Endothelial cell of umbilical vein (primary cell): Measurements from ENCODE around the gene ABR. TPM values are rescaled to one million over a fixed set of nuclear protein-coding genes. Genes with fewer than 3 reads are reported as not detected.

Experiments used
- BruUV-seq: library from RNA; stranded (reverse); fragments of 400-500 nt; replicated peaks from 2 replicates; lab custom pipeline; 2021; lab: Mats Ljungman, UMichigan
- CTCF ChIA-PET: fragments of 300-600, 350-600 bp; sonication (Branson Sonifier 250); formaldehyde crosslinking; loops from one replicate; lab custom pipeline; 2021; ENCODE audit warnings: antibody characterized with exemption, inconsistent platforms; lab: Charles Lee
- POLR2A ChIA-PET: fragments of 300-600, 350-600 bp; sonication (Branson Sonifier 250); formaldehyde crosslinking; loops from one replicate; lab custom pipeline; 2021; ENCODE audit warnings: antibody characterized with exemption, inconsistent platforms; lab: Charles Lee
- DNase-seq: peaks from one replicate; pipeline ENCODE4 v3.0.0-alpha.2; 2011; ENCODE audit warnings: low read depth, low spot score
- FAIRE-seq: peaks from 2 replicates; lab custom pipeline; 2011; peaks lifted over from hg19 to GRCh38; lab: Jason Lieb, UNC
- H2AFZ ChIP-seq: 2 replicates; pipeline ENCODE4 v1.6.0; 2012; ENCODE audit warnings: low read depth, low read length, control low read depth, inconsistent platforms
- H3K27ac ChIP-seq: 2 replicates; pipeline ENCODE4 v1.5.1; 2011; ENCODE audit warnings: low read depth, mild to moderate bottlenecking, control low read depth, low read length, moderate library complexity; ENCODE audit not compliant: insufficient read depth
- H3K27me3 ChIP-seq, 2 experiments: 2 replicates each; pipeline versions ENCODE4 v1.6.0 to v1.6.1; 2011; ENCODE audit warnings: low read length in 2 of 2, mixed read lengths in 1 of 2; ENCODE audit not compliant: control insufficient read depth in 2 of 2, insufficient read depth in 2 of 2
- H3K36me3 ChIP-seq, 2 experiments: 2 replicates in 1 of 2; 3 replicates in 1 of 2; pipeline ENCODE4 v1.5.1; 2011; ENCODE audit warnings: low read length in 2 of 2, mild to moderate bottlenecking in 1 of 2, moderate library complexity in 1 of 2; ENCODE audit not compliant: control insufficient read depth in 2 of 2, insufficient read depth in 2 of 2; ENCODE audit errors: extremely low read depth in 1 of 2
- H3K4me1 ChIP-seq: 3 replicates; pipeline ENCODE4 v1.5.1; 2011; ENCODE audit warnings: mild to moderate bottlenecking, low read length; ENCODE audit not compliant: control insufficient read depth, insufficient read depth; ENCODE audit errors: extremely low read depth
- H3K4me2 ChIP-seq: 2 replicates; pipeline ENCODE4 v1.6.1; 2011; ENCODE audit warnings: low read length, control low read depth, mixed read lengths; ENCODE audit not compliant: insufficient read depth
- H3K4me3 ChIP-seq, 3 experiments: fragments of 200-600 bp in 1 of 3; sonication (generic), shearing (Covaris generic) in 1 of 3; replicated peaks in 1 of 3; 2 replicates each; pipeline ENCODE4 v1.5.1; 2011 to 2016; ENCODE audit warnings: control low read depth in 3 of 3, low read length in 3 of 3, mild to moderate bottlenecking in 2 of 3, inconsistent platforms in 1 of 3, low read depth in 1 of 3, moderate library complexity in 1 of 3; ENCODE audit not compliant: insufficient read depth in 1 of 3
- H3K79me2 ChIP-seq: 2 replicates; pipeline ENCODE4 v1.6.0; 2012; ENCODE audit warnings: low read length, inconsistent platforms; ENCODE audit not compliant: control insufficient read depth, insufficient read depth
- H3K9ac ChIP-seq: replicated peaks from 2 replicates; pipeline ENCODE3; 2011; ENCODE audit warnings: low read length, control low read depth; ENCODE audit not compliant: insufficient read depth; ENCODE audit errors: extremely low read depth
- H3K9me1 ChIP-seq: replicated peaks from 3 replicates; pipeline ENCODE4 v1.6.0; 2011; ENCODE audit warnings: mild to moderate bottlenecking, low read length; ENCODE audit not compliant: control insufficient read depth, insufficient read depth; ENCODE audit errors: extremely low read depth
- H3K9me3 ChIP-seq: replicated peaks from 2 replicates; pipeline ENCODE4 v1.5.1; 2012; ENCODE audit warnings: low read length, inconsistent platforms; ENCODE audit not compliant: control insufficient read depth, insufficient read depth
- H4K20me1 ChIP-seq: replicated peaks from 2 replicates; pipeline ENCODE3; 2011; ENCODE audit warnings: mild to moderate bottlenecking, low read length; ENCODE audit not compliant: control insufficient read depth, insufficient read depth; ENCODE audit errors: extremely low read depth
- EZH2 ChIP-seq: IDR thresholded peaks from 2 replicates; pipeline ENCODE4 v1.6.1; 2012; ENCODE audit warnings: borderline replicate concordance, low read depth, mild to moderate bottlenecking, moderate library complexity, low read length, inconsistent platforms; ENCODE audit not compliant: severe bottlenecking
- FOS ChIP-seq: IDR thresholded peaks from 2 replicates; pipeline ENCODE4 v1.6.1; 2011; ENCODE audit warnings: mild to moderate bottlenecking, low read length, moderate library complexity, borderline replicate concordance; ENCODE audit not compliant: insufficient read depth
- GATA2 ChIP-seq: IDR thresholded peaks from 2 replicates; pipeline ENCODE4 v1.7.0; 2011; ENCODE audit warnings: low read depth, mild to moderate bottlenecking, moderate library complexity, mixed read lengths, low read length; ENCODE audit not compliant: insufficient read length, insufficient read depth
- JUN ChIP-seq: IDR thresholded peaks from 2 replicates; pipeline ENCODE4 v1.6.1; 2011; ENCODE audit warnings: borderline replicate concordance, low read depth; ENCODE audit not compliant: insufficient read length, insufficient read depth
- MAX ChIP-seq: IDR thresholded peaks from 2 replicates; pipeline ENCODE4 v1.6.1; 2011; ENCODE audit not compliant: insufficient read depth, insufficient read length
- MYC ChIP-seq: IDR thresholded peaks from one replicate; pipeline ENCODE4 v1.6.1; 2011; ENCODE audit warnings: mild to moderate bottlenecking, low read depth, low read length
- POLR2A ChIP-seq: IDR thresholded peaks from 2 replicates; pipeline ENCODE4 v1.6.1; 2012; ENCODE audit warnings: low read depth, mild to moderate bottlenecking, control low read depth, low read length
- POLR2AphosphoS5 ChIP-seq: IDR thresholded peaks from 2 replicates; pipeline ENCODE4 v1.6.1; 2012; ENCODE audit warnings: low read depth, mild to moderate bottlenecking, control low read depth, low read length, moderate library complexity; ENCODE audit not compliant: insufficient read depth
- dilution Hi-C: fragments of 300-500 bp; cut with MboI; formaldehyde crosslinking; loops from one replicate; pipeline ENCODE4 v1.15.0; 2019; ENCODE audit warnings: low sequenced_read_pairs; ENCODE audit not compliant: extremely low pct_ligation_motif_present
- intact Hi-C: fragments of 100-400 bp; cut with micrococcal nuclease; formaldehyde crosslinking; loops from one replicate; pipeline ENCODE4 v1.10.0; 2022
- polyA plus RNA-seq, 4 experiments: library from polyadenylated mRNA; depleted of rRNA in 3 of 4; stranded (reverse) in 3 of 4; unstranded in 1 of 4; fragments of >200 nt; gene quantifications; 2 replicates each; pipeline versions ENCODE4 v1.2.1 to v1.2.3, GENCODE V29; 2011 to 2012; ENCODE audit warnings: missing spikeins in 1 of 4
- total RNA-seq: library from RNA; stranded (reverse); gene quantifications from 2 replicates; pipeline ENCODE4 v1.2.3, GENCODE V29; 2021
- TF ChIP-seq, protein P1 (sequence below), 2 donors: IDR thresholded peaks; 1 replicate in 1 of 2; 2 replicates in 1 of 2; pipeline ENCODE4 v1.5.1; 2011; ENCODE audit warnings: low read length in 2 of 2, mild to moderate bottlenecking in 2 of 2, moderate library complexity in 2 of 2, control low read depth in 1 of 2, inconsistent platforms in 1 of 2, low read depth in 1 of 2; ENCODE audit not compliant: insufficient read depth in 1 of 2; ENCODE audit errors: extremely low read depth in 1 of 2

Gene ABR
- total and polyA plus RNA-seq, 2 donors (not counting 3 experiments of a cell fraction or from before 2014, with no cell fraction given): 83.5 to 96.8 TPM

DNA sequence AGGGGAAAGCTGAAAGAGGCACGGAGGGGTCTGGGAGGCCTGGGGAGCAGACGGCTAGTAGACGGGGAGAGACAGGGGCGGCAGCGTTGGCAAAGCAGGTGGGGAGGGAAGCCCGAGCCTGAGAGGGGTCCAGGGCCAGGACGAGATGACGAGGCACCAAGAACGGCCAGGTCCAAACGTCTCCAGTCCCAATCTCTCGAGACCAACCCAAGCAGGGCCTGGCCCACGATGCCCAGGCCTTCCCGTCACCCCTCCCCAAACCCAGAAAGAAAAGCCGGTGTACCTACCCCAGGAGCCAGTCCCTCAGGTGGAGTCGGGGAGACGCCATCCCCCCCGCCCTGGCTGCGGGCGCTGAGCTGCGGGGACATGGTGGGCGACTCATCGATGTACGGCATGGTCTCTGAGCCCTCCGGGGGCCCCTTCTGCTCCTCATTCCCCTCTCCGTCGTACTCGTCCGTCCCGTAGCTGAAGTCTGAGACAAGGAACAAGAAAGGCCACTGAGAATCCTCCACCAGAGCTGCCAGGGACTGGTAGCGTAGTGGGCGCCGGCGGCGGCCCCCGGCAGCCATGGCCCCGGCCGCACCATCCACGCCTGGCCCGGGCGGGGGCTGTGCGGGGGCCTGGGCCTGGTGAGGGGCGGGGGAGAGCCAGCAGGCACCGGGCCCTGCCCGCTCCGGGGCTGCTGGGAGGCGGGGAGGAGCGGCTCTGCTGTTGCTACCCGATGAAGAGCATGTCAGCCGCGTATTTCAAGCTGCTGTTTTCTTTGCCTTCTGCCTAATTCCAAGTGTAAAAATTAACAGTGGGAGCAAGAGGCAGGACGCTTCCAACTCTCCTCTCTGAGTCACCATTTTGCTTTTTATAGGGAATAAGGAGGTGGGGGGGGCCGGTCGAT, 54.6 kb downstream of the ABR start:
- H4K20me1 ChIP-seq: no peaks in the 10 kb centered on the region
- H3K4me1 ChIP-seq: peaks cover 13% of the 10 kb centered on the region
- H2AFZ ChIP-seq: no peak overlapping the region
- H3K4me3 ChIP-seq: no peak overlapping the region
- POLR2A ChIA-PET: no interaction called here
- H3K27ac ChIP-seq: no peak overlapping the region
- CTCF ChIA-PET: interaction anchor here (1.4 to 2.1 kb wide), 4 partner anchors 23 to 67 kb away, joined by 3 to 10 read pairs (median 8); no protein-coding TSS in a partner anchor
- no peak overlapping the region for H3K9ac ChIP-seq
- H3K4me2 ChIP-seq: no peak overlapping the region
- no peak for FAIRE-seq
- no peak for DNase-seq
- no peaks in the 10 kb centered on the region for H3K9me1 ChIP-seq
- intact Hi-C loops (loop anchor here (5.0 kb wide), 1 partner anchor 43 kb away; no protein-coding TSS in a partner anchor), dilution Hi-C loops (no loop called here)
- TF ChIP-seq GATA2: no peak
- no peak for TF ChIP-seq EZH2
- TF ChIP-seq JUN: no peak
- no peak for TF ChIP-seq FOS
- TF ChIP-seq, protein P1, sequence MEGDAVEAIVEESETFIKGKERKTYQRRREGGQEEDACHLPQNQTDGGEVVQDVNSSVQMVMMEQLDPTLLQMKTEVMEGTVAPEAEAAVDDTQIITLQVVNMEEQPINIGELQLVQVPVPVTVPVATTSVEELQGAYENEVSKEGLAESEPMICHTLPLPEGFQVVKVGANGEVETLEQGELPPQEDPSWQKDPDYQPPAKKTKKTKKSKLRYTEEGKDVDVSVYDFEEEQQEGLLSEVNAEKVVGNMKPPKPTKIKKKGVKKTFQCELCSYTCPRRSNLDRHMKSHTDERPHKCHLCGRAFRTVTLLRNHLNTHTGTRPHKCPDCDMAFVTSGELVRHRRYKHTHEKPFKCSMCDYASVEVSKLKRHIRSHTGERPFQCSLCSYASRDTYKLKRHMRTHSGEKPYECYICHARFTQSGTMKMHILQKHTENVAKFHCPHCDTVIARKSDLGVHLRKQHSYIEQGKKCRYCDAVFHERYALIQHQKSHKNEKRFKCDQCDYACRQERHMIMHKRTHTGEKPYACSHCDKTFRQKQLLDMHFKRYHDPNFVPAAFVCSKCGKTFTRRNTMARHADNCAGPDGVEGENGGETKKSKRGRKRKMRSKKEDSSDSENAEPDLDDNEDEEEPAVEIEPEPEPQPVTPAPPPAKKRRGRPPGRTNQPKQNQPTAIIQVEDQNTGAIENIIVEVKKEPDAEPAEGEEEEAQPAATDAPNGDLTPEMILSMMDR (IDR thresholded peaks at IDR 0.05; ENCODE audit: extremely low read depth in 1 of 2, insufficient read depth in 1 of 2, low read depth in 1 of 2, low read length in 2 of 2): no peak
- TF ChIP-seq POLR2A: no peak
- no peak for TF ChIP-seq MAX
- TF ChIP-seq POLR2AphosphoS5: no peak
- no peak for TF ChIP-seq MYC
- BruUV-seq: no TSS peak
- H3K36me3 ChIP-seq: no peaks in the 10 kb centered on the region
- H3K9me3 ChIP-seq: no peaks in the 10 kb centered on the region
- H3K79me2 ChIP-seq: no peaks in the 10 kb centered on the region
- no peaks in the 10 kb centered on the region for H3K27me3 ChIP-seq
